IMR-90 (cell line): ENCODE results near the gene BCAS1. TPM values are rescaled to one million over a fixed set of nuclear protein-coding genes. Genes with fewer than 3 reads are reported as not detected.

ENCODE experiments used
- ATAC-seq: fragments of 200-7000 bp; cut with Tn5 transposase; 2 replicates; pipeline ENCODE4 v1.9.1; 2020; ENCODE audit warnings: low read depth, mild to moderate bottlenecking, moderate library complexity
- BruUV-seq: library from RNA; stranded (reverse); fragments of 400-500 nt; replicated peaks from 2 replicates; lab custom pipeline; 2021; lab: Mats Ljungman, UMichigan
- CTCF ChIA-PET: fragments of 300-600 bp; formaldehyde crosslinking; extraction: SDS; loops from one replicate; lab custom pipeline; 2021; ENCODE audit warnings: antibody characterized with exemption; lab: Yijun Ruan, JAX
- POLR2A ChIA-PET: fragments of 300-600 bp; sonication (Branson Sonifier 250); formaldehyde crosslinking; loops from one replicate; lab custom pipeline; 2022; ENCODE audit warnings: antibody characterized with exemption; ENCODE audit not compliant: unreplicated experiment; lab: Charles Lee
- DNase-seq: peaks from one replicate; pipeline ENCODE4 v3.0.0; 2013
- H2AFZ ChIP-seq: replicated peaks from 2 replicates; pipeline ENCODE3; 2013; ENCODE audit warnings: low read length, mild to moderate bottlenecking; ENCODE audit not compliant: poor library complexity
- H2AK5ac ChIP-seq: 2 replicates; pipeline ENCODE4 v1.6.1; 2013; ENCODE audit warnings: low read depth, low read length, inconsistent platforms
- H2AK9ac ChIP-seq: replicated peaks from 2 replicates; pipeline ENCODE3; 2013; ENCODE audit warnings: mild to moderate bottlenecking, low read depth, low read length, moderate library complexity; ENCODE audit not compliant: poor library complexity
- H2BK120ac ChIP-seq: 2 replicates; pipeline ENCODE4 v1.6.1; 2013; ENCODE audit warnings: low read depth, low read length, inconsistent platforms
- H2BK15ac ChIP-seq: 3 replicates; pipeline ENCODE4 v1.6.1; 2013; ENCODE audit warnings: low read depth, low read length, inconsistent platforms
- H2BK20ac ChIP-seq: 2 replicates; pipeline ENCODE4 v1.6.1; 2013; ENCODE audit warnings: low read depth, mild to moderate bottlenecking, inconsistent platforms, low read length, moderate library complexity
- H2BK5ac ChIP-seq: 2 replicates; pipeline ENCODE4 v1.6.1; 2013; ENCODE audit warnings: mild to moderate bottlenecking, low read depth, low read length, inconsistent platforms; ENCODE audit not compliant: poor library complexity, severe bottlenecking
- H3K14ac ChIP-seq: replicated peaks from 2 replicates; pipeline ENCODE4 v1.6.1; 2013; ENCODE audit warnings: low read depth, low read length, inconsistent platforms
- H3K18ac ChIP-seq: 2 replicates; pipeline ENCODE4 v1.6.1; 2013; ENCODE audit warnings: low read depth, low read length, control low read depth
- H3K23ac ChIP-seq: 2 replicates; pipeline ENCODE4 v1.6.1; 2013; ENCODE audit warnings: low read depth, low read length, inconsistent platforms
- H3K27ac ChIP-seq: 2 replicates; pipeline ENCODE4 v1.5.1; 2013; ENCODE audit warnings: mild to moderate bottlenecking, control low read depth, low read length; ENCODE audit not compliant: insufficient read depth
- H3K27me3 ChIP-seq: 2 replicates; pipeline ENCODE4 v1.6.1; 2013; ENCODE audit warnings: low read length; ENCODE audit not compliant: control insufficient read depth, insufficient read depth
- H3K36me3 ChIP-seq: 2 replicates; pipeline ENCODE4 v1.6.1; 2013; ENCODE audit warnings: low read length, mixed read lengths; ENCODE audit not compliant: control insufficient read depth, insufficient read depth
- H3K4ac ChIP-seq: 2 replicates; pipeline ENCODE4 v1.6.1; 2013; ENCODE audit warnings: low read depth, low read length, inconsistent platforms
- H3K4me1 ChIP-seq: 2 replicates; pipeline ENCODE4 v1.6.1; 2013; ENCODE audit warnings: low read length, mixed read lengths; ENCODE audit not compliant: control insufficient read depth, insufficient read depth
- H3K4me2 ChIP-seq: 2 replicates; pipeline ENCODE4 v1.6.1; 2013; ENCODE audit warnings: low read depth, mild to moderate bottlenecking, control low read depth, low read length, moderate library complexity
- H3K4me3 ChIP-seq: 2 replicates; pipeline ENCODE4 v1.5.1; 2013; ENCODE audit warnings: low read depth, mild to moderate bottlenecking, control low read depth, low read length, moderate library complexity; ENCODE audit not compliant: insufficient read depth
- H3K56ac ChIP-seq: 2 replicates; pipeline ENCODE4 v1.6.1; 2013; ENCODE audit warnings: low read length, inconsistent platforms; ENCODE audit not compliant: insufficient read depth; ENCODE audit errors: extremely low read depth
- H3K79me1 ChIP-seq, 2 experiments: 2 replicates each; pipeline ENCODE4 v1.6.1; 2013; ENCODE audit warnings: low read length in 2 of 2, inconsistent platforms in 1 of 2, low read depth in 1 of 2
- H3K9ac ChIP-seq: 2 replicates; pipeline ENCODE4 v1.6.1; 2013; ENCODE audit warnings: low read depth, low read length, control low read depth
- H3K9me1 ChIP-seq: 2 replicates; pipeline ENCODE4 v1.6.1; 2013; ENCODE audit warnings: low read length, inconsistent platforms; ENCODE audit not compliant: insufficient read depth
- H3K9me3 ChIP-seq: 2 replicates; pipeline ENCODE4 v1.6.1; 2013; ENCODE audit warnings: low read length; ENCODE audit not compliant: control insufficient read depth, insufficient read depth
- H4K20me1 ChIP-seq: 2 replicates; pipeline ENCODE4 v1.6.1; 2013; ENCODE audit warnings: low read length, inconsistent platforms; ENCODE audit not compliant: insufficient read depth
- H4K5ac ChIP-seq: 2 replicates; pipeline ENCODE4 v1.6.1; 2013; ENCODE audit warnings: mild to moderate bottlenecking, low read depth, low read length, control low read depth
- H4K8ac ChIP-seq, 2 experiments: 2 replicates each; pipeline ENCODE4 v1.6.1; 2013; ENCODE audit warnings: low read depth in 2 of 2, low read length in 2 of 2, control low read depth in 1 of 2, inconsistent platforms in 1 of 2
- H4K91ac ChIP-seq: 2 replicates; pipeline ENCODE4 v1.6.1; 2013; ENCODE audit warnings: low read depth, low read length, inconsistent platforms; ENCODE audit not compliant: insufficient read depth
- BHLHE40 ChIP-seq: fragments of 150-350 bp; IDR thresholded peaks from 2 replicates; pipeline ENCODE4 v1.6.1; 2016; ENCODE audit warnings: mild to moderate bottlenecking, low read depth, low read length
- CEBPB ChIP-seq: IDR thresholded peaks from 2 replicates; pipeline ENCODE4 v1.6.1; 2012; ENCODE audit warnings: low read depth, low read length, improper control_type of control experiment
- CHD1 ChIP-seq: IDR thresholded peaks from 2 replicates; pipeline ENCODE4 v1.6.1; 2012; ENCODE audit warnings: low read depth, low read length, improper control_type of control experiment
- FOS ChIP-seq: fragments of 150-350 bp; IDR thresholded peaks from 2 replicates; pipeline ENCODE4 v1.6.1; 2016; ENCODE audit warnings: low read depth, low read length
- MAFK ChIP-seq: IDR thresholded peaks from 2 replicates; pipeline ENCODE4 v1.6.1; 2012; ENCODE audit warnings: low read depth, low read length, improper control_type of control experiment
- MXI1 ChIP-seq: IDR thresholded peaks from 2 replicates; pipeline ENCODE4 v1.6.1; 2012; ENCODE audit warnings: low read depth, mild to moderate bottlenecking, low read length, moderate library complexity, borderline replicate concordance
- NFE2L2 ChIP-seq: fragments of 150-350 bp; IDR thresholded peaks from 2 replicates; pipeline ENCODE4 v1.6.1; 2016; ENCODE audit warnings: low read depth, mild to moderate bottlenecking, low read length
- POLR2A ChIP-seq: IDR thresholded peaks from 2 replicates; pipeline ENCODE4 v1.6.1; 2012; ENCODE audit warnings: mild to moderate bottlenecking, low read depth, low read length
- RAD21 ChIP-seq: IDR thresholded peaks from 2 replicates; pipeline ENCODE4 v1.6.1; 2012; ENCODE audit warnings: low read length, improper control_type of control experiment
- RCOR1 ChIP-seq: IDR thresholded peaks from 2 replicates; pipeline ENCODE4 v1.6.1; 2012; ENCODE audit warnings: mild to moderate bottlenecking, low read length, improper control_type of control experiment; ENCODE audit not compliant: insufficient replicate concordance
- RFX5 ChIP-seq: IDR thresholded peaks from 2 replicates; pipeline ENCODE4 v1.8.0; 2012; ENCODE audit warnings: low read depth, mild to moderate bottlenecking, low read length, moderate library complexity
- SMC3 ChIP-seq: fragments of 150-350 bp; IDR thresholded peaks from 2 replicates; pipeline ENCODE4 v1.6.1; 2016; ENCODE audit warnings: low read depth, mild to moderate bottlenecking, antibody characterized with exemption, low read length, moderate library complexity
- WGBS, 2 experiments: methylation state at CpG; one replicate each; pipeline versions ENCODE4 v1.1.5 to v1.1.7; 2013; ENCODE audit warnings: missing lambda C conversion rate in 2 of 2; ENCODE audit not compliant: insufficient read length in 1 of 2; ENCODE audit errors: extremely low coverage in 2 of 2; 5-methylcytosine and 5-hydroxymethylcytosine counted together
- dilution Hi-C: fragments of 300-500 bp; cut with HindIII; formaldehyde crosslinking; loops from one replicate; pipeline ENCODE4 v1.14.3; 2018; ENCODE audit warnings: low sequenced_read_pairs; ENCODE audit not compliant: unreplicated experiment
- in situ Hi-C: fragments of 300-500 bp; cut with MboI; formaldehyde crosslinking; loops from 3 replicates; pipeline ENCODE4 v1.14.3; 2019; ENCODE audit warnings: low sequenced_read_pairs, inconsistent platforms, mixed read lengths
- intact Hi-C: fragments of 100-400 bp; cut with micrococcal nuclease; formaldehyde crosslinking; loops from 2 replicates; pipeline ENCODE4 v1.10.0; 2022
- polyA plus RNA-seq, 3 experiments: library from polyadenylated mRNA; depleted of rRNA; stranded (reverse); fragments of >200 nt; gene quantifications; 2 replicates each; pipeline ENCODE4 v1.2.3, GENCODE V29; 2012; ENCODE audit warnings: low replicate concordance in 1 of 3
- total RNA-seq: library from RNA; depleted of rRNA; stranded (reverse); fragments of >200 nt; gene quantifications from 2 replicates; pipeline ENCODE4 v1.2.3, GENCODE V29; 2012
- TF ChIP-seq, protein P1 (sequence below): fragments of 150-350 bp; IDR thresholded peaks from 2 replicates; pipeline ENCODE4 v1.6.1; 2016; ENCODE audit warnings: low read depth, mild to moderate bottlenecking, low read length, moderate library complexity, borderline replicate concordance
- TF ChIP-seq, protein P2 (sequence below): fragments of 150-350 bp; IDR thresholded peaks from 2 replicates; pipeline ENCODE4 v1.6.1; 2017; ENCODE audit warnings: mild to moderate bottlenecking, antibody characterized with exemption, low read length, low read depth
- TF ChIP-seq, protein P3 (sequence below): conservative IDR thresholded peaks from 2 replicates; pipeline ENCODE4 v1.5.1; 2012; ENCODE audit warnings: mild to moderate bottlenecking, low read depth, low read length, improper control_type of control experiment

The BCAS1 gene
- total and polyA plus RNA-seq, 2 of the 4 experiments (the other 2 are of a cell fraction), result under 0.01 TPM; not detected in 1

DNA sequence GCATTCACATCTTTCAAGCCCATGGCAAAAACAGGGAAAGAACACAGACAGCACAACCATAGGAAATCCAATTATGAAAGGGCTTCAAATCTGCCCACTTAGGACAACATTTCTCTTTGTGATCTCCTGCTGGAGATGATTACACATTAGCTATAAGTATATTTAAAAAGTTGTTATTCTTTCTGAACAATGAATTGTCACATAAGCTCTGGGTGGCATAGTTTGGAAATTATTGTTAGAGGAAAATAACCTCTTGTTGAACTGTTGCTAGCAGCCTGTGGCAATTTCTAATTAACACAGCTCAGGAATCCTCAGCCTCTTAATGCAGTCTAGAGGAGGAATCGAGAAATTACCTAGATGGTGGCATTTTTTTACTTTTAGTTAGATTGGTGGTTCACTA, 54.9 kb downstream of the BCAS1 start:
- no peak overlapping the region for H4K5ac ChIP-seq
- H3K56ac ChIP-seq, result no peak overlapping the region
- H3K36me3 ChIP-seq, result no peaks in the 10 kb centered on the region
- H2AK5ac ChIP-seq, result no peak overlapping the region
- H3K4me2 ChIP-seq, result no peak overlapping the region
- in situ Hi-C loops, result no loop called here
- no peak overlapping the region for H3K4me3 ChIP-seq
- H4K8ac ChIP-seq, result no peak overlapping the region
- H2BK20ac ChIP-seq, result no peak overlapping the region
- no peaks in the 10 kb centered on the region for H3K9me3 ChIP-seq
- TF ChIP-seq CHD1 (no peak), RCOR1 (no peak), CEBPB (no peak), MAFK (no peak), RFX5 (no peak), NFE2L2 (no peak), FOS (no peak), MXI1 (no peak), RAD21 (no peak), SMC3 (no peak), BHLHE40 (no peak), POLR2A (no peak)
- TF ChIP-seq, protein P1, sequence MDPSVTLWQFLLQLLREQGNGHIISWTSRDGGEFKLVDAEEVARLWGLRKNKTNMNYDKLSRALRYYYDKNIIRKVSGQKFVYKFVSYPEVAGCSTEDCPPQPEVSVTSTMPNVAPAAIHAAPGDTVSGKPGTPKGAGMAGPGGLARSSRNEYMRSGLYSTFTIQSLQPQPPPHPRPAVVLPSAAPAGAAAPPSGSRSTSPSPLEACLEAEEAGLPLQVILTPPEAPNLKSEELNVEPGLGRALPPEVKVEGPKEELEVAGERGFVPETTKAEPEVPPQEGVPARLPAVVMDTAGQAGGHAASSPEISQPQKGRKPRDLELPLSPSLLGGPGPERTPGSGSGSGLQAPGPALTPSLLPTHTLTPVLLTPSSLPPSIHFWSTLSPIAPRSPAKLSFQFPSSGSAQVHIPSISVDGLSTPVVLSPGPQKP, result no peak
- TF ChIP-seq, protein P2, sequence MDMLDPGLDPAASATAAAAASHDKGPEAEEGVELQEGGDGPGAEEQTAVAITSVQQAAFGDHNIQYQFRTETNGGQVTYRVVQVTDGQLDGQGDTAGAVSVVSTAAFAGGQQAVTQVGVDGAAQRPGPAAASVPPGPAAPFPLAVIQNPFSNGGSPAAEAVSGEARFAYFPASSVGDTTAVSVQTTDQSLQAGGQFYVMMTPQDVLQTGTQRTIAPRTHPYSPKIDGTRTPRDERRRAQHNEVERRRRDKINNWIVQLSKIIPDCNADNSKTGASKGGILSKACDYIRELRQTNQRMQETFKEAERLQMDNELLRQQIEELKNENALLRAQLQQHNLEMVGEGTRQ, result no peak
- TF ChIP-seq, protein P3, sequence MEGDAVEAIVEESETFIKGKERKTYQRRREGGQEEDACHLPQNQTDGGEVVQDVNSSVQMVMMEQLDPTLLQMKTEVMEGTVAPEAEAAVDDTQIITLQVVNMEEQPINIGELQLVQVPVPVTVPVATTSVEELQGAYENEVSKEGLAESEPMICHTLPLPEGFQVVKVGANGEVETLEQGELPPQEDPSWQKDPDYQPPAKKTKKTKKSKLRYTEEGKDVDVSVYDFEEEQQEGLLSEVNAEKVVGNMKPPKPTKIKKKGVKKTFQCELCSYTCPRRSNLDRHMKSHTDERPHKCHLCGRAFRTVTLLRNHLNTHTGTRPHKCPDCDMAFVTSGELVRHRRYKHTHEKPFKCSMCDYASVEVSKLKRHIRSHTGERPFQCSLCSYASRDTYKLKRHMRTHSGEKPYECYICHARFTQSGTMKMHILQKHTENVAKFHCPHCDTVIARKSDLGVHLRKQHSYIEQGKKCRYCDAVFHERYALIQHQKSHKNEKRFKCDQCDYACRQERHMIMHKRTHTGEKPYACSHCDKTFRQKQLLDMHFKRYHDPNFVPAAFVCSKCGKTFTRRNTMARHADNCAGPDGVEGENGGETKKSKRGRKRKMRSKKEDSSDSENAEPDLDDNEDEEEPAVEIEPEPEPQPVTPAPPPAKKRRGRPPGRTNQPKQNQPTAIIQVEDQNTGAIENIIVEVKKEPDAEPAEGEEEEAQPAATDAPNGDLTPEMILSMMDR, result no peak
- no peak overlapping the region for H3K18ac ChIP-seq
- H3K4ac ChIP-seq, result no peak overlapping the region
- no peak overlapping the region for H3K27ac ChIP-seq
- no peak overlapping the region for H4K91ac ChIP-seq
- ATAC-seq (no peak), DNase-seq (no peak)
- no peak overlapping the region for H2AFZ ChIP-seq
- H2AK9ac ChIP-seq, result no peak overlapping the region
- H3K14ac ChIP-seq, result no peak overlapping the region
- H3K9ac ChIP-seq, result no peak overlapping the region
- H3K23ac ChIP-seq, result no peak overlapping the region
- dilution Hi-C loops, result no loop called here
- ChIA-PET POLR2A (no interaction called here), CTCF (no interaction called here)
- no peak overlapping the region for H2BK15ac ChIP-seq
- BruUV-seq, result no TSS peak
- H3K79me1 ChIP-seq, result no peaks in the 10 kb centered on the region
- WGBS, 2 experiments, result no CpG with 5 or more reads among the region's 1 CpG
- H3K9me1 ChIP-seq, result no peaks in the 10 kb centered on the region
- no peaks in the 10 kb centered on the region for H4K20me1 ChIP-seq
- intact Hi-C loops, result no loop called here
- no peaks in the 10 kb centered on the region for H3K4me1 ChIP-seq
- no peak overlapping the region for H2BK120ac ChIP-seq
- H2BK5ac ChIP-seq, result no peak overlapping the region
- no peaks in the 10 kb centered on the region for H3K27me3 ChIP-seq
